ENCODE results near the gene GNAL.
"Not testable (repeated sequence)": the region's sequence is repeated elsewhere in the genome, so short reads cannot be mapped to it uniquely, and the experiment has no call there.

GNAL gene

GRCh38 chr18:11906926-11907874, 218.1 kb downstream of the GNAL start:
- DNase-seq (ENCODE audit: low spot score), result no peak

DNA sequence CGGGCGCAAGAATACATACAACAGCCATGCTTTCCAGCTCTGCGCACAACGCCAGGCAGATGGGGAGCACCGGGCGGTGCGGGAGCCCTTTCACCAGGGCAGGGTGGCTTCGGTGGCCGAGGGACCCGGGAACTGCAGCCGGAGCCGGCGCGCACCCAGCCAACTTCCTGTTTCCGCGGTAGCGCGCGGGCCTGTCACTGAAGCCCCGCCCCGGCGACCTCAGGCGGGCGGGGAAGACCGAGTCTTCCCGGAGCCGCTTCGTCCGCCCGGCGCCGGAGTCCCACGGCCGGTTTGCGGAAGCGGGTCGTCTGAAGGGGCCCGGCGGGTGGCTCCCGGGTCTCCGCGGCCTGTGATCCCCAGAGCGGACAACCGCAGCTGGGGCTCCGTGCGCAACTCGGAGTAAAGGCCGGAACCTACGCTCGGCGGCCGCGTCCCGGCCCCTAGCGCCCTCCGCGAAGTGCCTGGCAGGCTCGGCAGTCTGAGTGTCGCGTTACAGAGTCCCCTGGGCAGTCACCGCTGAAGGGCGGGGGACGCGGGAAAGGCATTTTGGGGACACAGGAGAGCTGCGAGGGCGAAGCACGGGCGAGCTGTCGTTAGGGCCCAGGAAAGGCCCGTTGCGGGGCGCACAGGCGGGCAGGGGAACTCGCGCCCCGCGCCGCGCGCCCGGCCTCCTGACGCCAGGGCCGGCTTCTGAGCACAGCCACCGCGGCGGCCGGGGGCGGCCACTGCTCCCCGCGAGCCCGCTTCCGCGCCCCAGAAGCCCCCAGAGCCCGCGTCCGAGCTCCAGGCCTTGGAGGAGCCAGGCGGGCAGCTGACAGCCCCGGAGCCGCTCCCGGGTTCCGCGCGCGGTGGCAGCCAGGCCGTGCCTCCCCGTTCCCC, 219.4 kb downstream of the GNAL start, which contains the start of gene MPPE1:
TSS of gene MPPE1 (minus strand) at position 136 of the 879 bp plus-strand sequence. CDS start 11,053 bp downstream, outside the sequence.
- DNase-seq (ENCODE audit: low spot score), result peak; percentile 57

GRCh38 chr18:11909061-11909455, 220.0 kb downstream of the GNAL start:
- DNase-seq (ENCODE audit: low spot score), result no peak

DNA sequence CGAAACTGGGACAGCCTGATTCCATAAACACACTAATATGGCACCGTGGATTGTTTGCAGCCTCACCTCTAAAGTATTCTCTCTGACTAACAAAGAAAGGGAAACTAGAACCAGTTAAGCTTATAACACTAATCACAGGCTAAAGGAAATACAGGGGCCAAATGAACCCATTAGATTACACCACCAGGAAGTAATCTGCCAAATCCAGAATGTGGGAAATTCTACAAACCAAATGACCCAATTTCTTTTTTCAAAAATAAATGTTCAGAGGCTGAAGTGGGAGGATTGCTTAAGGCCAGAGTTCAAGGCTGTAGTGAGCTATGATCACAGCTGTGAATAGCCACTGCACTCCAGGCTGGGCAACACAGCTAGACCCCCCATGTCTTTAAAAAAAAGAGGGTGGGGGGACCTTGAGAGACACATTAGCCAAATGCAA, 220.5 kb downstream of the GNAL start:
- no peak for DNase-seq (ENCODE audit: low spot score)

DNA sequence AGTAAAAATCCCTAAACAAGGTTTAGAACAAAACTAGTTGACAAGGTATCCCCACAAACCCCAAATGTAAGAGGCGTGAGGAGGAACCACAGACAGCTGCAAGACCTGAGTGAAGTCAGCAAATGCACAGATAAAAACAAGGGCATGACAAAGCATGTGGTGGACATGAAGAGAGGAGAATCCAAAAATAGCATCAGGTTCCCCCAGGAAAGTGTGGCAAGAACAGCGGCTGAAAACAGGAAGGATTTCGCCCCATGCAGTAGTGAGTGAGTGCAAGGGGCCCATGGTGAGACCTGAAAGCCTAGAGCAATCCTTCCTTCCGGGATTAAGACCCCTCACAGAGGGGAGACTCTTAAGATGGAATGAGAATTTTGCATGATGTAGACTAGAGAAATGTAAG, 227.8 kb downstream of the GNAL start:
- not testable (repeated sequence) for DNase-seq (ENCODE audit: low spot score)

- DNase-seq (ENCODE audit: low spot score), result not testable (repeated sequence)
These were observed 230.5 kb downstream of the GNAL start for GRCh38 chr18:11919522-11919921.

DNA sequence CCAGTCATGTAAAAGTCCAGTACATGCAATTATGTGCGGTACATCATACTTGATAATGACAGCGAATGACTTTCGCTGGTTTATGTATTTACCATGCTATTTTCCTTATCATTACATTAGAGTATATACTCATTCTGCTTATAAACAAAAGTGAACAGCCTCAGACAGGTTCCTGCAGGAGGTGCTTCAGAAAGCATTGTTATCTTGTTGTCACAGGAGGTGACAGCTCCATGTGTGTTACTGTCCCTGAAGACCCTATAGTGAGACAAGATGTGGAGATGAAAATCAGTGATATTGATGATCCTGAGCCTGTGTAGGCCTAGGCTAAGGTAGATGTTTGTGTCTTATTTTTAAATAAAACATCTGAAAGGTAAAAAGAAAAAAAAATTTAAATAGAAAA, 234.4 kb downstream of the GNAL start:
- DNase-seq (ENCODE audit: low spot score), result no peak

GRCh38 chr18:11925800-11926481, 236.9 kb downstream of the GNAL start:
- DNase-seq (ENCODE audit: low spot score), result no peak

DNA sequence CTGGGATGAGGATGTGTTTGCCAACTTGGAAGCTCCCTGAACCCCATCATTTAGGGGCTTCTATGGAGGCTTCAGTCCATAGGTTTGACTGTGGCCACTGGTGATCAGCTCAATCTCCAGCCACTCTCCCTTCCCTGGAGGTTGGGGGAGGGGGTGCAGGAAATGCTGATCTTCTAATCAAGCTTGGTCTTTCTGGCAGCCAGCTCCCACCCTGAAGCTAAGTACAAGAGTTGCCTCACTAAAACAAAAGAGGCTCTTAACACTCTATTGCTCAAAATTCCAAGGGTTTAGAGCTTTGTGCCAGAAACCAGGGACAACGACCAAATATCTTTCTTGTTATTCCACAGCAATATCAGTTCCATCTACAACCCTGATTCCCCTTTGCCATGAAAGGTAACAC, 238.4 kb downstream of the GNAL start:
- DNase-seq (ENCODE audit: low spot score), result no peak

- DNase-seq (ENCODE audit: low spot score), result no peak
These were observed 243.3 kb downstream of the GNAL start for GRCh38 chr18:11932393-11932792.
